Activated CD8-positive, alpha-beta memory T cell treated with anti-CD3 and anti-CD28 coated beads, Interleukin-2, amount 50 U/mL, for 24 hours (primary cell): ENCODE data around the gene COPA.

Experiments
- DNase-seq: peaks from one replicate; pipeline ENCODE4 v3.0.0-alpha.2; 2020; ENCODE audit errors: extremely low read depth

COPA gene

DNA sequence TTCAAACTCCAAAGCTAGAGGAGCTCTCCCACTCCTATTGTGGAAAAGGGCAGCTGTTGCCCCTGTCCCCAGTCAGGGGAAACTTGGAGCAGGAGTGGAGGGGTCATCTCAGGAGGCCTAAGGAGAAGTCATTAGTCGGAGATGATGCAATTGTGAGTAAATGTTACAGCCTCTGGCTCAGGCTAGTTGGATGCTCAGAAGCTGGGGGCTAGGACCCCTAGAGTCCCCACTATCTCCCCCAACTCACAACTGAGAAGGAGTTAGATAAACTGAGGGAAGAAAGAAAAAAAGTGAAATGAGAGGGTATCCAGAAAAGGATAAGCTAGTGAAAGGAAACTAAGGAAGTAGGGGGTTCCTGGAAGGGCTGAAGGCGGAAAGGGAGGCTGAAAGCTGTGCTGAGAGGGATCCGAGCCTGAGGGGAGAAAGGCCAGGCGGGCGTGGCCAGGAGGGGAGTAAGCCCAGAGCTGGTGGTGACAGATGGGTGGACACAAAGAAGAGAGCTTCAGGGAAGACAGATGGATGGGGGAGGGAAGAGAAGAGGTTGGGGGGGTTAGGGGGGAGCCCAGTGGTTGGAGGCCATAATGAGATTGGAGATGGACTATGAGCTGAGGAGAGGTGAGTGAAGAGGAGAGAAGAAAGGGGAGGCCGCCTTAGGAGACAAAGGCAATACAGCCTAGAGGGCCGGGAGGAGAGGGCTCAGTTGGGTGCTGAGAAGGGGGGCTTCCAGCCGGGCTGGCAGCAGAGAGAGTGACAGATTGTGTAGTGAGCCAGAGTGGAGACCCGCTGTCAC is 19.3 kb upstream of the COPA start:
- no peak for DNase-seq

DNA sequence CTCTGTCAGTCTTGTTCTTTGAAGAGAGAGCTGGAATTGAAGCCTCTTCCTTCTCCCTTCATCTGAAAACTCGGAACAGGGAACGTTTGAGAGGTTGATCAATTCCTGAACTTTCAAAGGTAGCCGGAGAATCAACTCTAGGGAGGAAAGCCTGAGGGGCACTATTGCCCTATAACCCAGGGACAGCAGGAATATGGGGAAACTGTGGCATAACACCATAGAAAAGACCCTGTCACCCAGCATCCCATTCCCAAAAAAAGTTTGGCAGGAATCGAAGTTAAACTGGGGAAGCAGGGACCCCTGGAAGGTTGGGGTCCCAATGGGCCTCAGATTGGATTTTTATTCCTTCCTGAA is 18.7 kb upstream of the COPA start:
- DNase-seq, result no peak

GRCh38 chr1:160361199-160361598 is 18.1 kb upstream of the COPA start:
- no peak for DNase-seq

GRCh38 chr1:160360227-160360695 is 17.2 kb upstream of the COPA start:
- no peak for DNase-seq

GRCh38 chr1:160359559-160360226 is 16.6 kb upstream of the COPA start:
- no peak for DNase-seq

DNA sequence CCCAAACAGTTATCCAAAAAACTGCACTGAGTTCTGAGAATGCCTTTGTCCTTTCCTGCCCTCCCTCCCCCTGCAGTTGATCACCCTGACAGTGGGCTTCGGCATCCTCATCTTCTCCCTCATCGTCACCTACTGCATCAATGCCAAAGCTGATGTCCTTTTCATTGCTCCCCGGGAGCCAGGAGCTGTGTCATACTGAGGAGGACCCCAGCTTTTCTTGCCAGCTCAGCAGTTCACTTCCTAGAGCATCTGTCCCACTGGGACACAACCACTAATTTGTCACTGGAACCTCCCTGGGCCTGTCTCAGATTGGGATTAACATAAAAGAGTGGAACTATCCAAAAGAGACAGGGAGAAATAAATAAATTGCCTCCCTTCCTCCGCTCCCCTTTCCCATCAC is 15.0 kb upstream of the COPA start:
- no peak for DNase-seq

- no peak for DNase-seq
Observed at GRCh38 chr1:160357286-160358002, 14.4 kb upstream of the COPA start.

GRCh38 chr1:160354388-160354985 is 11.4 kb upstream of the COPA start:
- DNase-seq, result no peak

GRCh38 chr1:160353223-160353622 is 10.2 kb upstream of the COPA start:
- DNase-seq, result no peak

DNA sequence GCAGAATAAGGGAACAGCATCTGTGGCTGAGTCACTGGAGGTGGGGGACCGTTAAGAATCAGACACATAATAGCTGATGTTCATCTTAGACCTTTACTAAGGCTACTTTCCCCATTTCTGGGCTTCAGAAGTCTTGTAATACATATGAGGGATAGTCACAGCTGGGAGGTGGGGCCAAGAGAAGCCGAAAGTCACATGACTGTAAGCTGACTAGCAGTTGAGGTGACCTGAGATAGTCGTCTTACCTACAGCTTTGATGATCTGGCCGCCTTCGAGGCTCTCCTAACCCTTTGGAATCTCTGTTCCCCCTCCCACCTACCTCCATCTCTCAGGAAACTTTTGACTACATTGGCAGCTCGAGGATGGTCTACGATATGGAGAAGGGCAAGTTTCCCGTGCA is 9.5 kb upstream of the COPA start:
- DNase-seq, result no peak

DNA sequence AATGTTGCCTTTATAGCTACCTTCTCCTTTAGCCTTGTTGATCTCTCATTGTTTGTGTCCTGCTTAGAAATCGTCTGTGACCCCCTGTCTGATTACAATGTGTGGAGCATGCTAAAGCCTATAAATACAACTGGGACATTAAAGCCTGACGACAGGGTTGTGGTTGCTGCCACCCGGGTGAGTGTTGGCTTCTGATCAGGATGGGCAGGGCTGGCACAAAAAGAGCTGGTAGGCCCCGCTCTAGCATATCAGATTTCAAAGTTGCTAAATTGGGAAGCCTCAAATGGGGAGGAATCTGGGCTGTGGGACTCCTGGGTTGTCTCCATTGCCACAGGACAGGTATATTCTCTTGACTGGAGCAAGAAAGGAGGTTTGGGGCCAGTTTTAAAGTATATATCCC is 8.6 kb upstream of the COPA start:
- DNase-seq, result no peak

DNA sequence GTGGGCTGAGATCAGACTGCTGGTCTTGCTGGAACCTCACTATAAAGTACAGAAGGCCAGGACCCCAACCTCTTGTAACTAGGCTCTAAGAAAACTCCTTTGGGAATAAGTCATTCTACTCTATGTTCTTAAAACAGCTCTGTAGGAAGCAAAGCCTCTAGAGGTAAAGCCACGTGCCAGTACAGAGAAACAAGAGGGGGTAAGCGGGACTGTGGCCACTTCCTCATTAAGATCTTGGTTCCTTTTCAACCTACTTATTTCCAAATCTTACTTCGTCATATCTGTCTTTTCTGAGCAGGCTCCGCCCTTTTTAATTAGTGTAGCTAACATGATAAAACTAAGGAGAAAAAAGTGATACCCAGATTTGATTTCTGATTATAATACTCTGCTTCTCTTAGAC is 3.9 kb upstream of the COPA start:
- no peak for DNase-seq

GRCh38 chr1:160346463-160346862 is 3.4 kb upstream of the COPA start:
- DNase-seq, result no peak

DNA sequence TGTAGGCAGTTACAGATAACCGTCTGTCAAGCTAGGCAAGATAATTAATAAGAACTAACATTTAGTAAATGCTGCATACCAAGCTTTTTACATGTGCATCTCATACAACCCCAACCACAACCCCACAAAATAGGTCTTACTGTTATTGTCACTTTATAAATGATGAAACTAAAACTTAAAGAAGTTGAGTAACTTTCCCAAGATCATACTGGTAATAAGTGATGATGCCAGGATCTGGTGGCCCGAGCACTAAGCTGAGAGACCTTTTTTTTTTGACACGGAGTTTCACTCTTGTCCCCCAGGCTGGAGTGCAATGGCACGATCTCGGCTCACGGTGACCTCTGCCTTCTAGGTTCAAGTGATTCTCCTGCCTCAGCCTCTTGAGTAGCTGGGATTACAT is 1.9 kb upstream of the COPA start:
- DNase-seq, result no peak

DNA sequence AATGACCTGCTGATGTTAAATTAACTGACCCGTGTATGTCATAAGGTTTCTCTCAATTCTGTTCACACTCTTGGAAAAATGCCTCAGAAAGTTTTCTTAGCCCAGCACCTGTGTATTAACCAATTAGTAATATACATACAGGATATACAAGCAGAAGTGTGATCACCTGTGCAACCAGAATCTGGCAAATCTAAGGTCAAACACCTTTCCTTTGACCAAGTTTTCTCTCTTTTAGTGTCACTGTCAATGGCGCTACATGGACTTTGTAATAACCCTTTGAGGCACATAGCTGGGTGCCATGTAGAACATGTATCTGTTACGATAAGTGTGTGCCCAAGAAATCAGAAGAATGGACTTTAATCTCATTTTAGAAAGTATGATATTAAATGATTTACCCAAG is 1.2 kb upstream of the COPA start:
- DNase-seq, result no peak

DNA sequence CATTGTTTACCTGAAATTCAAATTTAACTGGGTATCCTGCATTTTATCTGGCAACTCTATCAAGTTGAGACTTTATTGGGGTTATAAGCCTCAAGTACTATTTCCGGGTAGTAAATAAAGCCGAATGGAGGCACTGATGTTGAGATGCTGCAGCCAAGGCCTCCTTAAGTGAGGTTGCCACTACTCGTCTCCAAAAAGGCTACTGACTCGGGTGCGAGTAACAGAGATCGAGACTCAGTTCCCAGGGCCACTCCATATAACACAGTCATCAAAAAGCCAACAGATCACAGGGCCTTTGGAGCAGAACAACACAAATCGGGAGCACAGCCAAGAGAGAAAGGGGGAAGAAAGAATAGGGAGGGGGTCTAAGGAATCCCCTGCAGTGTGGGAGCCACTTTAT is 524 bp downstream of the COPA start:
- DNase-seq, result no peak

- no peak for DNase-seq
Observed at GRCh38 chr1:160340866-160341265, 2.2 kb downstream of the COPA start.

- no peak for DNase-seq
Observed at GRCh38 chr1:160340146-160340545, 2.9 kb downstream of the COPA start.

DNA sequence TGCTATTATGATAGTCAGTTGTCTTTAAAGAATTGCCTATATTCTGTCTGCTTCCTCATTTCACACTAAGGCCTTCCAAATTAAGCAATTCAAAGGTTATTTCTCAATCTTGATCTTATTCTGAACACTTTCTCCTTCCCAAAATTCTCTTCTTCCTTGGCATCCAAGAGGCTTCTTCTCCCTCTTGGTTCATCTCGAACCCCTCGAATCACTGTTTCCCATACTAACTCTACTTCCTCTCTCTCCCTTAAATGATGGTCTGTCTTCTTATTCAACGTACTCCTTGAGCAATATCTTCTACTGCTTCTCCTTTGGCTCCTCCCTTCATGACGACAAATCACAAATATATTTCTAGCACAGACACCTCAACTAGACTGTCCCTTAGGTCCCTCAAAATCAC is 4.5 kb downstream of the COPA start:
- DNase-seq, result no peak

DNA sequence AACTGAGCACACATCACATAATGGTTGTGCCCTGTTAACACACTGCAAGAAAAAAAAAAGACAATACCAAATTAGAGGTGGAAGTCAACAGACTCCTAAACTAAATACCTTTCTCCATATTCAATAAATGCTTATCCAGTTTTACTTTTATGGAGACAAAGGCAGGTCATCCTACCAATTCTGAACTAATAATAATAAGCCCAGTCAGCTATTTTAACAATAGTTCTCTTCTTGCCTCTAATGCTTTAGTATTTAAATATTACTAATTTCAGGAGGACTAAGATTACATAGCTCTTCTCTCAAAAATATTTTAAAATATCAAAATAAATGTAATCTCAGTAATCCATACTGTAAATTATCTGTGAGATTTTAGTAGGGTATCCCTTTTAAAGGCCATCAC is 10.5 kb downstream of the COPA start:
- DNase-seq, result no peak

GRCh38 chr1:160330119-160330518 is 12.9 kb downstream of the COPA start:
- no peak for DNase-seq

- no peak for DNase-seq
Observed at GRCh38 chr1:160328184-160328583, 14.9 kb downstream of the COPA start.

- no peak for DNase-seq
Observed at GRCh38 chr1:160326418-160326817, 16.6 kb downstream of the COPA start.
